HG03558 (cell line): ENCODE results near the gene MPDU1.
"Not testable (repeated sequence)": the region's sequence is repeated elsewhere in the genome, so short reads cannot be mapped to it uniquely, and the experiment has no call there.

Experiments used
- ATAC-seq: cut with Tn5 transposase; IDR thresholded peaks from one replicate; pipeline ENCODE4 v1.9.1; 2021; ENCODE audit warnings: moderate number of reproducible peaks; ENCODE audit not compliant: unreplicated experiment; ENCODE audit errors: extremely low read depth

MPDU1 gene

DNA sequence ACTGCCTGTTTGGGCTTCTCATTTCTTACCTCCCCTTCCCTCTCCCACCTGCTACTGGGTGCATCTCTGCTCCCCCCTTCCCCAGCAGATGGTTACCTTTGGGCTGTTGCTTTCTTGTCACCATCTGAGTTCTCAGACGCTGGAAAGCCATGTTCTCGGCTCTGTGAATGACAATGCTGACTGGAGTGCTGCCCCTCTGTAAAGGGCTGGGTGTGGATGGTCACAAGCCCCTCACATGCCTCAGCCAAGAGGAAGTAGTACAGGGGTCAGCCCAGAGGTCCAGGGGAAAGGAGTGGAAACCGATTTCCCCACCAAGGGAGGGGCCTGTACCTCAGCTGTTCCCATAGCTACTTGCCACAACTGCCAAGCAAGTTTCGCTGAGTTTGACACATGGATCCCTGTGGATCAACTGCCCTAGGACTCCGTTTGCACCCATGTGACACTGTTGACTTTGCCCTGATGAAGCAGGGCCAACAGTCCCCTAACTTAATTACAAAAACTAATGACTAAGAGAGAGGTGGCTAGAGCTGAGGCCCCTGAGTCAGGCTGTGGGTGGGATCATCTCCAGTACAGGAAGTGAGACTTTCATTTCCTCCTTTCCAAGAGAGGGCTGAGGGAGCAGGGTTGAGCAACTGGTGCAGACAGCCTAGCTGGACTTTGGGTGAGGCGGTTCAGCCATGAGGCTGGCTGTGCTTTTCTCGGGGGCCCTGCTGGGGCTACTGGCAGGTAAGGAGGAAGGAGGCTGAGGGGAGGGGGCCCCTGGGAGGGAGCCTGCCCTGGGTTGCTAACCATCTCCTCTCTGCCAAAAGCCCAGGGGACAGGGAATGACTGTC is 4.4 kb upstream of the MPDU1 start, which contains the start of gene CD68:
Gene CD68 (plus strand): TSS at position 638 of the 833 bp plus-strand sequence. CDS start 40 bp downstream, at position 678.
- ATAC-seq: no peak

DNA sequence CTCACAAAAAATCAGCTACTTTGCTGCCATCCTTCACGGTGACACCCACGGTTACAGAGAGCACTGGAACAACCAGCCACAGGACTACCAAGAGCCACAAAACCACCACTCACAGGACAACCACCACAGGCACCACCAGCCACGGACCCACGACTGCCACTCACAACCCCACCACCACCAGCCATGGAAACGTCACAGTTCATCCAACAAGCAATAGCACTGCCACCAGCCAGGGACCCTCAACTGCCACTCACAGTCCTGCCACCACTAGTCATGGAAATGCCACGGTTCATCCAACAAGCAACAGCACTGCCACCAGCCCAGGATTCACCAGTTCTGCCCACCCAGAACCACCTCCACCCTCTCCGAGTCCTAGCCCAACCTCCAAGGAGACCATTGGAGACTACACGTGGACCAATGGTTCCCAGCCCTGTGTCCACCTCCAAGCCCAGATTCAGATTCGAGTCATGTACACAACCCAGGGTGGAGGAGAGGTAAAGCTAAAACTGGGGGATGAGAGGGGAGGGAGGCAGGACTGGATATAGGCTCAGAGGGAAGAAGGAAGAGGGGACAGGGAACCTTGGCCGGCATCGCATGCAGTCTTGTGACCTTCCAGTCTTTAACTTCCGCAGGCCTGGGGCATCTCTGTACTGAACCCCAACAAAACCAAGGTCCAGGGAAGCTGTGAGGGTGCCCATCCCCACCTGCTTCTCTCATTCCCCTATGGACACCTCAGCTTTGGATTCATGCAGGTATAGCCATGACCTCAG is 3.6 kb upstream of the MPDU1 start:
- no peak for ATAC-seq

- ATAC-seq: no peak
Observed at GRCh38 chr17:7580604-7581575, 2.8 kb upstream of the MPDU1 start.

DNA sequence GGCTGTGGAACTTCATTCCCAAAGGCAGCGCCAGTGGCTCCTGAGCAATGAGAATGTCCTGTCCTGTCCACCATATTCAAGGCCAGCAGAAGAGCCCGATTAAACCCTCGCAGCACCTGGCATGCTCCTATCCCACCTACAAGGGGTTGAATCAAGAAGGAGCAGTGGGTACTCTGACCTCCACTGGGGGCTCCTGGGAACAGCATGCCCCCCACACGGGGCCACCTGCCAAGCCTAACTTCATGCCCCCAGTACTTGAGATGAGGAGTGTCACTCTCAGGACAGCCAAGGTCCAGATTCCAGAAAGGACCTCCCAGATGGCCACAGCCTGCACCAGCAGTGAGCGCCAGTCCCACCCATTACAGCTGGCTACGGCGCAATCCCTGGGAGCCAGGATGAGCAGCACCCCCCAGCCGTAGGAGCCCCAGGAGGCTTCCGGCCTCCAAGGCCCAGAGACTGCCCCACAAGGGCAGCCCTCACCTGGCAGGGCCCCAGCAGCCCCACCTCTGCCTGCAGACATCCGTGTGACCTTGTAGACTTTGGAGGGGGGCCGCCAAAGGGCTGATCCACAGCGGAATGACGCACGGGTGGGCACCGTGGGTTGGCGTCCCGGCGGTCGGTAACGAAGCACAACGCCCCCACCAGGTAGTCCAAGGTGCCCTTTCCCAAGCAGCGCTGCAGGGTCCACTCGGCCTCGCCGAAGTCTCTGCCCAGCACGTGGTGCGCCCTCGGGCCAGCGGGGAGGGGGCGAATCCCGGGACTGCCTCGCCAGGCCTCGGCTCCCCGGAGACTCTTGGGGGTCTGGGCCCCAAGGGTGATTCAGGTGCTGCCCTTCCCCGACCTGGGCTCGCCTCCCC is 1.0 kb upstream of the MPDU1 start:
- ATAC-seq: no peak

GRCh38 chr17:7586673-7587419 is 3.2 kb downstream of the MPDU1 start:
- ATAC-seq: no peak

DNA sequence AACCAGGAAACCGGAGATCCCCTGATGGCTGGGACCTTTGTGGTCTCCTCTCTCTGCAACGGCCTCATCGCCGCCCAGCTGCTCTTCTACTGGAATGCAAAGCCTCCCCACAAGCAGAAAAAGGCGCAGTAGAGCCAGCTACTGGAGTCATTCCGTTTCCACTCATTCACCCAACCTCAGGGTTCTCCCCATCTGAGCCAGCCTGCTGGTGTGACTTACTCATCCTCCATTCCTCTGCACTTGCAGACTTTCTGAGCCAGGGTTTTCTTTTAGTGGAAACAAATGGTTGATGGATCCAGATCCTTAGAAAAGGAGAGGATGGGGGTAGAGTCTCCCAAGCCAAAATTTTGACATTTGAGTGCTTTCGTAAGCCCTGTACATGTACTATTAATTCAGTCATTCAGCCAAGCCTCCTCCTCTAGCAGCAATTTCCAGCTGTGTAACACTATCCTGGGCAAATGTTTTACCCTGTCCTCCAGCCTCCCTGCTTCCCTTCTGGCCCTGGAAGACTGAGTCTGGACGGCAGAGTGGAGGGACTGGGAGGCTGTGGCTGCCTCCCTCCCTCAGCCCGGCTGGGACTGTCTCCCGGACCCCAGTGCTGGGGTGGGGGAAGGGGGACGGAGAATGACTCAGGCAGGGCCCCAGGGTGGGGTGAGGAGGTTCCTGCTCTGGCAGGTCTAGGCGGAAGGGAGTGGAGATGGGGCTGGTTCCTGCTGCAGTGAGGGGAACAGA is 3.9 kb downstream of the MPDU1 start:
- no peak for ATAC-seq

GRCh38 chr17:7588553-7589203 is 5.0 kb downstream of the MPDU1 start:
- ATAC-seq: no peak

- no peak for ATAC-seq
Observed at GRCh38 chr17:7589204-7589868, 5.7 kb downstream of the MPDU1 start.

DNA sequence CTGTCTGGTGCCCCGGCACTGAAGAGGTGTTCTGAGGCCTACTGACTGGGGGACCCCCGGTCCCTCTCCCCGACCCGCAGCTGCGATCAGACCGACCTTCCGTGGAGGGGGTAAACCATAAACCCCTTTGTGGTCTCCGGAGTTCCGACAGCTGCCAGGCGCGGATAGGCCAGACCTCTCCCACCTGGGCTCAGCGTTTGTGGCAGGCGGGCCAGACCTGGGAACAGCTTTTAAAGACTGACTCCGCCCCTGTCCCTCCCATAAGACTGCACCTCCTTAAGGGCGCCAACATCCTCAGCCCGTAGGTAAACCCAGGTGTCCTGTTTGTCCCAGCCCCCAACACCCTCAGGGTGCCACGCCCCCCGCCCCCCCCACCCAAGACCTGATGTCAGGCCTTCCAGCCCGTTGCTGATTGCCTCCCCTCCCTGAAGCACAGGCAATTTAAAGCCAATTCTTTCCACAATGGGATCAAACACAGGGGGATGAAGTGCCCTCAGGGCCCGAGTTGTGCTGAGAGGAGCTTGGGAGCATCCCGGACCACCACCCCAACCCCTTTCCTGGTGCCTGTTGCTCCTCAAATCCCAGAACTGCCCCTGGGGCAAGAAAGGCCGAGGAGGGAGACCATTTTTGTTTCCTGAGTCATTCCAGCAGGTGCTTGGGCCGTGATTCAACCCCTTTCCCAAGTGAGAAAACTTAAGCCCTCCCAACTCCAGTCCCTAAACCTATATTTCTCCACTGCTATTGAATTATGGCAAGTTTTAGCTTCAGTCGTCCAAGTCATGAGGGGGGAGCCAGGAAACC is 6.4 kb downstream of the MPDU1 start, which contains the start of gene SOX15:
Gene SOX15 (minus strand): TSS at position 204 of the 801 bp plus-strand sequence. CDS start 418 bp downstream, outside the sequence.
- no peak for ATAC-seq

GRCh38 chr17:7590743-7591142 is 7.1 kb downstream of the MPDU1 start:
- no peak for ATAC-seq

DNA sequence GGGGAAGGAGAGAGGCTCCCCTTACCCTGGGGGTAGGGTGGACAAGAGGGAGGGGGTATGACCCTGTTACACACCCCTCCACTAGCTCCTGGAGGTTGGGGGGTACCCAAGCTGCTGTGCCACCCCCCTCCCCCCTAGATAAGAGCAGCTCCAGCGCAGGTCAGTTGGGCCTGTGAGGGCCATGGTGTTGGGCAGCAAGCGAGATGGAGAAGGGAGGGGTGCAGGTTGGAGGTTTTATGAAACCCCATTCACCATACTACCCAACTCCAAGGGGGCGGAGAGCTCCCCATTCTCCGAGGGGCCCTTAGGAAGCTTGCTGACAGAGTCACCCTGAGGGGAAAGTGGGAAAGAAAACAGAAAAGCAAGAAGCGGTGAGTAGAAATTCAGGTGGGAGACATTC is 7.9 kb downstream of the MPDU1 start:
- ATAC-seq: no peak

DNA sequence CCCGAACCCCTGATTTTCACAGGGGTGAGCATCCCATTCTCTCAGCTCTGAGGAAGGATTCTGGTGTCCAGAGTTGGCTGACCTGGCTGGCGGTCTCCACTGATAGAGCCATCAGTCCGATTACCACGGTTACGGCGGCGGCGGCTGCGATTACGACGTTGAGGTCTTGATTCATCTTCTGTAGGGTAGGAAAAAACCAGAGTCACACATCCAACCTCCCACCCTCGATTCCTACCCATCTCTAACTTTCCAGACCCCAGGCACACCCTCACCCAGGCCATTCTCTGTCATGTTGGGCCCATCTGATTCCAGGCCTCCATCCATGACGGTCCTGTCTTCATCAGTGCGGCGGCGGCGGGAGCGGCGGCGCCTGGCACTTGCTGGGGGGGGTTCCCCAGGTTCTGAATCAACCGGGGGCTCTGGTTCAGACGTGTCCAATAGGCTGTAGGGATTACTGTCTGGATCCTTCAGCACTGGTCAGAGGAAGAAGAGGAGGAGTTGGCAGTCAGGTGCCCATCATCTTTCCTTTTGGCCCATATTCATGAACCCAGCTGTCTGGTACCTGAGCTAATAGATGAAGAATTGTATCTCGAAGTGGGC is 8.9 kb downstream of the MPDU1 start:
- ATAC-seq: no peak

- no peak for ATAC-seq
Observed at GRCh38 chr17:7593296-7593695, 9.6 kb downstream of the MPDU1 start.

DNA sequence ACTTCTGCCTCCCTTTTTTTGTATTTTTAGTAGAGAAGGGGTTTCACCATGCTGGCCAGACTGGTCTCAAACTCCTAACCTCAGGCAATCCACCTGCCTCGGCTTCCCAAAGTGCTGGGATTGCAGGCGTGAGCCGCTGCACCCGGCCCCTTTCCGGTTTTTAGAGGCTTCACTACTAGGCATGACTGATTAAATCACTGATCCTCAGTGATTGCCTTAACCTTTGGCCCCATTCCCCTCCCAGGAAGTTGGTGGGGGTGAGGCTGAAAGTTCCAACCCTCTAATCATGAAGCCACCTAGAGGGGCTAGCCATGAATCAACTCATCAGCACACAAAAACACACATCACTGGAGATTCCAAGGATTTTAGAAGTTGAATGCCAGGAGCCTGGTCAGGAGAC is 13.9 kb downstream of the MPDU1 start:
- ATAC-seq: not testable (repeated sequence)

DNA sequence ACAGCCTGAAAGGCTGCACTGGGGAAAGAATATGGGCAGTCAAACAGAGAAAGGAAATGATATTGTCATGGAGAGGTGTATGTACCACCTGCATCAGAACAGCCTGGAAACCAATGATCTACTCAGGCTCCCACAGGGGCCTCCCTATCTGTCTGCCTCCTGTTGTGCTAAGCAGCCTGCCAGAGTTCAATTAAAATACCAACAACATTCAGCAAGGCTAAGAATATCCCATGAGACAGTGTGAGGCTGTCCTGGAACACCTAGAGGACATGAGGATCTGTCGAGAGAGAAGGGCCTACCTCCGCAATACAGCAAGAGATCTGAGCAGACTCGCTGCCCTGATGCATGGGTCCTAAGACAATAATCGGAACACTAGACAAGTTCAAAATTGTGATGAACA is 22.6 kb downstream of the MPDU1 start:
- no peak for ATAC-seq

GRCh38 chr17:7610641-7611040 is 27.0 kb downstream of the MPDU1 start:
- ATAC-seq: no peak
